Measurements from ENCODE around the gene TMEM253.

Gene TMEM253

DNA sequence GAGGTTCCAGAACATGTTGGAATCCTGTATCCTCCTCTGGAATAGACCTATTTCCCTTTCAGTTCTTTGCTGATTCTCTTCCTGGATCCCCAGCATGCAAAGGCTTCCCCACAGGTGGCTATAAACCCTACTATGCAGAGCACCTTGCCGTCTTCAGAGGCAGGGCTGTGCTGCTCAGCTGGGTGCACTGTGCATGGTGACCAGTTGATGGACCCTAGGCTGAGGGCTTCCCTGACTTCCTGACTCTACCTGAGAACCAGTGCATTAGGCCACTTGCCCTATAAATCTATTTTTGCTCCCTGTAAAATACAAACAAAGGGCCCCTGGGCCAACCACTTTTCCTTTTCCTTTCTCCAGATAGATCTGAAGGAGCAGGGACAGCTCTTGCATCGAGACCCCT, 16.5 kb upstream of the TMEM253 start:
- Histone ChIP-seq H3K27me3 (ENCODE audit: low read length) (no peaks in the 10 kb centered on the region), H3K4me2 (ENCODE audit: low read depth, low read length, poor library complexity, severe bottlenecking) (no peak overlapping the region), H3K36me3 (ENCODE audit: low read length) (no peaks in the 10 kb centered on the region), H3F3A (ENCODE audit: insufficient read depth) (no peaks in the 10 kb centered on the region), H3K9me2 (replicated peaks; ENCODE audit: insufficient read depth, low read length) (no peaks in the 10 kb centered on the region), H2AFZ (ENCODE audit: low read depth, low read length, severe bottlenecking) (no peak overlapping the region), H3K4me3 (ENCODE audit: insufficient read depth, low read length, poor library complexity, severe bottlenecking) (no peak overlapping the region), H3K27ac (ENCODE audit: low read depth, low read length) (no peak overlapping the region), H3K9me3 (ENCODE audit: insufficient read depth, low read length) (no peaks in the 10 kb centered on the region), H3K9ac (ENCODE audit: low read length) (no peak overlapping the region), H4K20me1 (ENCODE audit: low read depth, low read length) (no peaks in the 10 kb centered on the region), H3K79me2 (ENCODE audit: insufficient read depth, low read length) (no peaks in the 10 kb centered on the region)
- TF ChIP-seq EZH2phosphoT487 (conservative IDR thresholded peaks at IDR 0.05; ENCODE audit: low read length): no peak
- TF ChIP-seq, protein P1, sequence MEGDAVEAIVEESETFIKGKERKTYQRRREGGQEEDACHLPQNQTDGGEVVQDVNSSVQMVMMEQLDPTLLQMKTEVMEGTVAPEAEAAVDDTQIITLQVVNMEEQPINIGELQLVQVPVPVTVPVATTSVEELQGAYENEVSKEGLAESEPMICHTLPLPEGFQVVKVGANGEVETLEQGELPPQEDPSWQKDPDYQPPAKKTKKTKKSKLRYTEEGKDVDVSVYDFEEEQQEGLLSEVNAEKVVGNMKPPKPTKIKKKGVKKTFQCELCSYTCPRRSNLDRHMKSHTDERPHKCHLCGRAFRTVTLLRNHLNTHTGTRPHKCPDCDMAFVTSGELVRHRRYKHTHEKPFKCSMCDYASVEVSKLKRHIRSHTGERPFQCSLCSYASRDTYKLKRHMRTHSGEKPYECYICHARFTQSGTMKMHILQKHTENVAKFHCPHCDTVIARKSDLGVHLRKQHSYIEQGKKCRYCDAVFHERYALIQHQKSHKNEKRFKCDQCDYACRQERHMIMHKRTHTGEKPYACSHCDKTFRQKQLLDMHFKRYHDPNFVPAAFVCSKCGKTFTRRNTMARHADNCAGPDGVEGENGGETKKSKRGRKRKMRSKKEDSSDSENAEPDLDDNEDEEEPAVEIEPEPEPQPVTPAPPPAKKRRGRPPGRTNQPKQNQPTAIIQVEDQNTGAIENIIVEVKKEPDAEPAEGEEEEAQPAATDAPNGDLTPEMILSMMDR (IDR thresholded peaks at IDR 0.05; ENCODE audit: insufficient read depth, low read length, poor library complexity, severe bottlenecking): no peak

DNA sequence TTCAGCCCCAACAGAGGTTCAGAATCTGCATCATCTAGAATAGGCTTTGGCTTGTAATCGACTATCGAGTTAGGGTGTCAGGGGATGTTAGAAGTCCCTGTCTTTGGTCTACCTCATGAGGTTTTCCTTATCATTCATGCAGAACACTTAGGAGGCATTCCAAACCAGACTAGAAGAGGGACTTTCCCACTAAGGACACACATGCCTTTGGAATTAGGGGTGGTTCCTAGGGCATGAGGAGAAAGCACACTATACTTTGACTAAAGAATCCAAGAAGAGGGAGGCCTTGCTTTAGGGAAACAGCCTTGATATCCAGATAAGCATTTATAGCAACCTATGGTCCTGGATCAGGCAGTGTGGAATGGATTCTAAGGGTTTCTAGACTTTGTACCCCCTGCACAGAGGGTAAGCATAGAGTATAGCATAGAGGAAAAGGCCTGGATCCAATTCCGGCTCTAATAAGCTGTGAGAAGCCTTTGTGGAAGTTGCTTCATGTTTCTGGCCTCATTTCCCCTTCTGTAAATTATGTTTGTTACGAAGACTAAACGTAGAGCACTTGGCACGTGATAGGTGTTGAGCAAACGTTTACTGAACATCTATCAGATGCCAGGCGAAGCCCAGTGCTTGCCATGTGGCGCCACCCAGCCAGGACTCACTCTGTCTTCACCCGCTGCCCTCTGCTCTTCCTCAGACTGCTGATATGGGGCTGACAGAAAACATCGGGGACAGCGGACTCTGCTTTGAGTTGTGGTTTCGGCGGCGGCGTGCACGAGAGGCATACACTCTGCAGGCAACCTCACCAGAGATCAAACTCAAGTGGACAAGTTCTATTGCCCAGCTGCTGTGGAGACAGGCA, 15.6 kb upstream of the TMEM253 start:
- TF ChIP-seq, protein P1 (IDR thresholded peaks at IDR 0.05; ENCODE audit: insufficient read depth, low read length, poor library complexity, severe bottlenecking): no peak
- no peak for TF ChIP-seq EZH2phosphoT487 (conservative IDR thresholded peaks at IDR 0.05; ENCODE audit: low read length)
- no peaks in the 10 kb centered on the region for H3K9me2 ChIP-seq (replicated peaks; ENCODE audit: insufficient read depth, low read length)
- no peaks in the 10 kb centered on the region for H3F3A ChIP-seq (ENCODE audit: insufficient read depth)
- no peaks in the 10 kb centered on the region for H3K79me2 ChIP-seq (ENCODE audit: insufficient read depth, low read length)
- no peak overlapping the region for H3K4me2 ChIP-seq (ENCODE audit: low read depth, low read length, poor library complexity, severe bottlenecking)
- H3K36me3 ChIP-seq (ENCODE audit: low read length): no peaks in the 10 kb centered on the region
- no peak overlapping the region for H3K4me3 ChIP-seq (ENCODE audit: insufficient read depth, low read length, poor library complexity, severe bottlenecking)
- no peaks in the 10 kb centered on the region for H4K20me1 ChIP-seq (ENCODE audit: low read depth, low read length)
- H3K9me3 ChIP-seq (ENCODE audit: insufficient read depth, low read length): no peaks in the 10 kb centered on the region
- no peak overlapping the region for H3K27ac ChIP-seq (ENCODE audit: low read depth, low read length)
- H3K27me3 ChIP-seq (ENCODE audit: low read length): no peaks in the 10 kb centered on the region
- no peak overlapping the region for H2AFZ ChIP-seq (ENCODE audit: low read depth, low read length, severe bottlenecking)
- H3K9ac ChIP-seq (ENCODE audit: low read length): no peak overlapping the region

DNA sequence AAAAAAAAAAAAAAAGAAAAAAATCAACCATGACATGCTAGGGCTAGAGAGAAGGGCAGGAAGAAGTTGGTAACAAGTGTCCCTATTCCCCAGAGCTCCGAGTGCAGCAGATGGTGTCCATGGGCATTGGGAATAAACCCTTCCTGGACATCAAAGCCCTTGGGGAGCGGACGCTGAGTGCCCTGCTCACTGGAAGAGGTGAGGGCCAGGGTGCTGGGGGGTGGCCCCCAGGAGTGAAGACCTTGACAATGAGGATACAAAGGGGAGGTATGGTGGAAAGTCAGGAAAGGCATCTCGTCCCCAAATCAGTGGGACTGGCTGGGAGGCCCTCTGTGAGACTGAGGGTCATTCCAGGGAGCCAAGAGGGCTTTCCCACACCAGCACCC, 14.0 kb upstream of the TMEM253 start:
- H4K20me1 ChIP-seq (ENCODE audit: low read depth, low read length): no peaks in the 10 kb centered on the region

More for the DNA sequence above, 14.0 kb upstream of the TMEM253 start:
- Histone ChIP-seq H3K9me2 (replicated peaks; ENCODE audit: insufficient read depth, low read length) (no peaks in the 10 kb centered on the region), H3K36me3 (ENCODE audit: low read length) (no peaks in the 10 kb centered on the region), H3K9me3 (ENCODE audit: insufficient read depth, low read length) (no peaks in the 10 kb centered on the region), H3K79me2 (ENCODE audit: insufficient read depth, low read length) (no peaks in the 10 kb centered on the region), H3F3A (ENCODE audit: insufficient read depth) (no peaks in the 10 kb centered on the region), H2AFZ (ENCODE audit: low read depth, low read length, severe bottlenecking) (no peak overlapping the region), H3K9ac (ENCODE audit: low read length) (no peak overlapping the region), H3K27ac (ENCODE audit: low read depth, low read length) (no peak overlapping the region), H3K4me3 (ENCODE audit: insufficient read depth, low read length, poor library complexity, severe bottlenecking) (no peak overlapping the region), H3K27me3 (ENCODE audit: low read length) (no peaks in the 10 kb centered on the region), H3K4me2 (ENCODE audit: low read depth, low read length, poor library complexity, severe bottlenecking) (no peak overlapping the region)
- TF ChIP-seq EZH2phosphoT487 (conservative IDR thresholded peaks at IDR 0.05; ENCODE audit: low read length): no peak
- TF ChIP-seq, protein P1 (IDR thresholded peaks at IDR 0.05; ENCODE audit: insufficient read depth, low read length, poor library complexity, severe bottlenecking): no peak

All from SU-DHL-6 (cell line).